ENCODE measurements around the gene ANO10. TPM values are rescaled to one million over a fixed set of nuclear protein-coding genes. Genes with fewer than 3 reads are reported as not detected.

Gene ANO10
- total RNA-seq, 1 experiment from 2014 or later, result 15.0 TPM

- ChIA-PET CTCF (interaction anchor here (0.6 to 4.3 kb wide), 7 partner anchors 10 to 960 kb away, joined by 3 to 33 read pairs (median 4); partner anchors contain the start of gene ABHD5), POLR2A (interaction anchor here (1.0 kb wide), 1 partner anchor 700 kb away, joined by 3 read pairs; no protein-coding TSS in a partner anchor)
- no peak overlapping the region for H3K27ac Mint-ChIP-seq (ENCODE audit: low read depth, unreplicated experiment)
- DNase-seq (ENCODE audit: unreplicated experiment), result no peak
- BruUV-seq (replicated peaks), result no TSS peak
- peaks cover 8% of the 10 kb centered on the region for H3K4me1 Mint-ChIP-seq (ENCODE audit: insufficient read depth, unreplicated experiment)
- no peaks in the 10 kb centered on the region for H3K36me3 Mint-ChIP-seq (ENCODE audit: insufficient read depth, unreplicated experiment)
- no peak overlapping the region for H3K4me3 Mint-ChIP-seq (ENCODE audit: unreplicated experiment)
- no peaks in the 10 kb centered on the region for H3K27me3 Mint-ChIP-seq (ENCODE audit: insufficient read depth, unreplicated experiment)
- no peaks in the 10 kb centered on the region for H3K9me3 Mint-ChIP-seq (ENCODE audit: unreplicated experiment)
- intact Hi-C loops (cut with micrococcal nuclease), result loop anchor here (5.0 kb wide), 3 partner anchors 225 to 455 kb away; no protein-coding TSS in a partner anchor
- no peak for TF ChIP-seq CTCF (IDR thresholded peaks at IDR 0.05; ENCODE audit: unreplicated experiment)
These were observed 79.3 kb downstream of the ANO10 start for GRCh38 chr3:43542328-43543043.

GRCh38 chr3:43540624-43541023 lies 81.2 kb downstream of the ANO10 start:
- no peak overlapping the region for H3K27ac Mint-ChIP-seq (ENCODE audit: low read depth, unreplicated experiment)
- intact Hi-C loops (cut with micrococcal nuclease), result loop anchor here (5.0 kb wide), 3 partner anchors 227 to 457 kb away; no protein-coding TSS in a partner anchor
- POLR2A ChIA-PET, result interaction anchor here (0.6 to 1.0 kb wide), 3 partner anchors 8 to 695 kb away, joined by 3 to 6 read pairs (median 5); no protein-coding TSS in a partner anchor
- CTCF ChIA-PET, result interaction anchor here (1.0 to 4.3 kb wide), 3 partner anchors 8 to 659 kb away, joined by 4 to 33 read pairs (median 7); no protein-coding TSS in a partner anchor
- TF ChIP-seq CTCF (IDR thresholded peaks at IDR 0.05; ENCODE audit: unreplicated experiment), result no peak
- no peaks in the 10 kb centered on the region for H3K36me3 Mint-ChIP-seq (ENCODE audit: insufficient read depth, unreplicated experiment)
- H3K27me3 Mint-ChIP-seq (ENCODE audit: insufficient read depth, unreplicated experiment), result no peaks in the 10 kb centered on the region
- peaks cover 8% of the 10 kb centered on the region for H3K4me1 Mint-ChIP-seq (ENCODE audit: insufficient read depth, unreplicated experiment)
- H3K4me3 Mint-ChIP-seq (ENCODE audit: unreplicated experiment), result no peak overlapping the region
- no TSS peak for BruUV-seq (replicated peaks)
- H3K9me3 Mint-ChIP-seq (ENCODE audit: unreplicated experiment), result no peaks in the 10 kb centered on the region
- DNase-seq (ENCODE audit: unreplicated experiment), result peak; percentile 17

- DNase-seq (ENCODE audit: unreplicated experiment), result no peak
- no peak overlapping the region for H3K4me3 Mint-ChIP-seq (ENCODE audit: unreplicated experiment)
- intact Hi-C loops (cut with micrococcal nuclease), result no loop called here
- no peak overlapping the region for H3K27ac Mint-ChIP-seq (ENCODE audit: low read depth, unreplicated experiment)
- peaks cover 8% of the 10 kb centered on the region for H3K4me1 Mint-ChIP-seq (ENCODE audit: insufficient read depth, unreplicated experiment)
- no TSS peak for BruUV-seq (replicated peaks)
- no peaks in the 10 kb centered on the region for H3K36me3 Mint-ChIP-seq (ENCODE audit: insufficient read depth, unreplicated experiment)
- CTCF ChIA-PET, result interaction anchor here (0.6 kb wide), 1 partner anchor 50 kb away, joined by 3 read pairs; no protein-coding TSS in a partner anchor
- TF ChIP-seq CTCF (IDR thresholded peaks at IDR 0.05; ENCODE audit: unreplicated experiment), result no peak
- H3K9me3 Mint-ChIP-seq (ENCODE audit: unreplicated experiment), result no peaks in the 10 kb centered on the region
- POLR2A ChIA-PET, result interaction anchor here (0.6 kb wide), 1 partner anchor 800 kb away, joined by 3 read pairs; no protein-coding TSS in a partner anchor
- no peaks in the 10 kb centered on the region for H3K27me3 Mint-ChIP-seq (ENCODE audit: insufficient read depth, unreplicated experiment)
These were observed 82.5 kb downstream of the ANO10 start for GRCh38 chr3:43539321-43539720.

- no peaks in the 10 kb centered on the region for H3K36me3 Mint-ChIP-seq (ENCODE audit: insufficient read depth, unreplicated experiment)
- H3K27me3 Mint-ChIP-seq (ENCODE audit: insufficient read depth, unreplicated experiment), result no peaks in the 10 kb centered on the region
- H3K27ac Mint-ChIP-seq (ENCODE audit: low read depth, unreplicated experiment), result no peak overlapping the region
- no TSS peak for BruUV-seq (replicated peaks)
- peaks cover 8% of the 10 kb centered on the region for H3K4me1 Mint-ChIP-seq (ENCODE audit: insufficient read depth, unreplicated experiment)
- POLR2A ChIA-PET, result no interaction called here
- no peaks in the 10 kb centered on the region for H3K9me3 Mint-ChIP-seq (ENCODE audit: unreplicated experiment)
- no peak for TF ChIP-seq CTCF (IDR thresholded peaks at IDR 0.05; ENCODE audit: unreplicated experiment)
- no peak for DNase-seq (ENCODE audit: unreplicated experiment)
- CTCF ChIA-PET, result interaction anchor here (0.6 kb wide), 2 partner anchors 364 to 589 kb away, joined by 3 read pairs; no protein-coding TSS in a partner anchor
- intact Hi-C loops (cut with micrococcal nuclease), result no loop called here
- no peak overlapping the region for H3K4me3 Mint-ChIP-seq (ENCODE audit: unreplicated experiment)
These were observed 84.6 kb downstream of the ANO10 start for GRCh38 chr3:43537225-43537624.

Measured in MCF 10A (cell line).